GM08714 (cell line): ENCODE measurements around the gene PARP15.
A peak's percentile ranks its signal among the peaks of the same experiment; 100 is the strongest.

Experiments used
- H3K4me3 ChIP-seq: fragments of 200-500 bp; sonication (Bioruptor generic); 2 replicates; pipeline ENCODE4 v1.5.1; 2014; ENCODE audit warnings: mild to moderate bottlenecking, low read length, inconsistent platforms
- ZNF274 ChIP-seq: IDR thresholded peaks from 2 replicates; pipeline ENCODE4 v1.6.1; 2012; ENCODE audit warnings: mild to moderate bottlenecking, low read depth, low read length

PARP15 gene

DNA sequence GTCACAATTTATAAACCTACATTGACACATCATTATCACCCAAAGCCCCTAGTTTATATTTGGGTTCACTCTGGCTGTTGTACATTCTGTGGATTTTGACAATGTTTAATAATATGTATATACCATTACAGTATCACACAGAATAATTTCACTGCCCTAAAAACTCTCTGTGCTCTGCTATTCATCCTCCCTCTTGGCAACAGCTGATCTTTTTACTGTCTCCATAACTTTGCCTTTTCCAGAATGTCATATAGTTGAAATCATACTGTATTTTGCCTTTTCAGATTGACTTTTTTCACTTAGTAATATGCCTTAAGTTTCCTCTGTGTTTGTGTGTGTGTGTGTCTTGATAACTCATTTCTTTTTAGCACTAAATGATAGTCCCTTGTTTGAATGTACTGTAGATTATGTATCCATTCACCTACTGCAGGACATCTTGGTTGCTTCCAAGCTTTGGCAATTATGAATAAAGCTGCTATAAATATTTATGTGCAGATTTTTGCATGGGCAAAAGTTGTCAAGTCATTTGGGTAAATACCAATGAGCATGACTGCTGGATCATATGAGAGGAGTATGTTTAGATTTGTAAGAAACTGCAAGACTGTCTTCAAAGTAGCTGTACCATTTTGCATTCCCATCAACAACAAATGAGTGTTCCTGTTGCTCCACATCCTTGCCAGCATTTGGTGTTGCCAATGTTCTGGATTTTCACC, 9.5 kb downstream of the PARP15 start:
- no peak overlapping the region for H3K4me3 ChIP-seq
- no peak for TF ChIP-seq ZNF274

DNA sequence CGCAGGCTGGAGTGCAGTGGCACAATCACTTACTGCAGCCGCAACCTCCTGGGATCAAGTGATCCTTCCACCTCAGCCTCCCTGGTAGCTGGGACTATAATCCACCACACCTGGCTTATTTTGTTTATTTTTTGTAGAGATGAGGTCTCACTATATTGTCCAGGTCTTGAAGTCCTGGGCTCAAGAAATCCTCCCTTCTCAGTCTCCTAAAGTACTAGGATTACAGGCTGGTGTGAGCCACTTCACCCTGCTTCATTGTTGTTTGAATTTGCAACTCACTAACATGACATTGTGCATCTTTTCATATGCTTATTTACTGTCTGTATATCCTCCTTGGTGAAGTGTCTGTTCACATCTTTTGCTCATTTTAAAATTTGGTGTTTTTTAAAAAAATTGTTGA, 10.1 kb downstream of the PARP15 start:
- no peak overlapping the region for H3K4me3 ChIP-seq
- no peak for TF ChIP-seq ZNF274

DNA sequence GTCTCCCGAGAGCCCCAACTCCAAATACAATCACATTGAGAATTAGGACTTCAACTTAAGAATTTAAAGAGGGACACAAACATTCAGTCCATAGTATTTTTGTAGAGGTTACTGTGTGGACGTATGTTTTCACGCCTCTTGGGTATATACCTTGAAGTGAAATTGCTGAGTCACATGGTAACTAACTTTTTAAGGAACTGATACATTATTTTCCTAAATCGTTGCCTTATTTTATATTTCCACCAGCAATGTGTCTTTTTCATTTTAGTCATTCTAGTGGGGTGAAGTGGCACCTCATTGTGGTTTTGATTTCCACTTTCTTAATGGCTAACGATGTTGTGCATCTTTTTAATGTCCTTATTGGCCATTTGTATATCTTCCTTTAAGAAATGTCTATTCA, 11.8 kb downstream of the PARP15 start:
- no peak for TF ChIP-seq ZNF274

DNA sequence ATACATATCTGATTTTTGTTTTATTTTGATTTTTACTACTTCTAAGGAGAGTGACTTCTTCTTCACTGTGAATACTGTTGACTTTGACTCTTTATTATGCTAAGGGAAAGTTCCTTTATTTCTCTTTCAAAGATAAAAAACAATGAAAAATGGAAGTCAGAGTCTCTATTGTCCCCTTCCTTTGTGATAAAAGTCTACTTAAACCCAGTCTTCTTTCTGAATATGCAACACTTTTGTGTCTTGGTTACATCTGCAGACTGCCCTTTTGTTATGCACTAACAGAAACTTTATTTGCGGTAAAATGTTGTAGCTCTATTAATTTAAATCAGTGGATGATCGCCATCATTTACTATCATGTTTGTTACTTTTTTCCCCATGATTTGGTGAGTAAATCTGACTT, 13.2 kb downstream of the PARP15 start:
- no peak for TF ChIP-seq ZNF274
- H3K4me3 ChIP-seq, result no peak overlapping the region

More for the DNA sequence above, 11.8 kb downstream of the PARP15 start:
- H3K4me3 ChIP-seq, result no peak overlapping the region

DNA sequence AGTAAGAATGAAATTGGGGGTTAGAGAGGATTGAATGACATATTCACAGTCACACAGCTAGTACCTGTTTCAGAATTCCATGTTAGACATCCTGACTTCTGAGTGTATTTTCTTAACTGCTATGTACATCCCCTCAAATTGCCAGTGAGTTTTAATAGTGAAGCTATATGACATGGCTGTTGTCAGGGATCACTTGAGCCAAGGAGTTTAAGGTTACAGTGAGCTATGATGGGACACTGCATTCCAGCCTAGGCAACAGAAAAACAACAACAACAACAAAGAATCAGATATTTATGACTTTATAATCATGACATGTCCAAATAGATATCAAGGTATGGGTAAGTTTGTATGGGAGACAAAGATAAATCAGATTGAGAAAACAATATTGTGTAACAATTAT, 16.6 kb downstream of the PARP15 start:
- no peak for TF ChIP-seq ZNF274
- no peak overlapping the region for H3K4me3 ChIP-seq

DNA sequence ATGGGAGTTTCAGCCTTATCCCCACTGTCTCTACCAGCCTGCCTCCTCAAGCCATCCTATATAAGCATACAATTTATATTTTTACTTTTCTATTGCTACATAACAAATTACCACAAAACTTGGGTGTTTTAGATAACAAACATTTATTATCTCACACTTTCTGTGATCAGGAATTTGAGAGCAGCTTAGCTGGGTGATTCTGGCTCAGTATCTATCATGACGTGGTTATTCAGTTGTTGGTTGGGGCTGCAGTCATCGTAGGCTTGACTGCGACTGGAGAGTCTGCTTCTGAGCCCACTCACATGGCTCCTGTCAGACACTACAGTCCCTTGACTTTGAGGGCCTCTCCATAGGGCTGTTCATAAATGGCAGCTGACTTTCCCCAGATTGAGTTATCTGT, 20.7 kb downstream of the PARP15 start:
- no peak for TF ChIP-seq ZNF274

DNA sequence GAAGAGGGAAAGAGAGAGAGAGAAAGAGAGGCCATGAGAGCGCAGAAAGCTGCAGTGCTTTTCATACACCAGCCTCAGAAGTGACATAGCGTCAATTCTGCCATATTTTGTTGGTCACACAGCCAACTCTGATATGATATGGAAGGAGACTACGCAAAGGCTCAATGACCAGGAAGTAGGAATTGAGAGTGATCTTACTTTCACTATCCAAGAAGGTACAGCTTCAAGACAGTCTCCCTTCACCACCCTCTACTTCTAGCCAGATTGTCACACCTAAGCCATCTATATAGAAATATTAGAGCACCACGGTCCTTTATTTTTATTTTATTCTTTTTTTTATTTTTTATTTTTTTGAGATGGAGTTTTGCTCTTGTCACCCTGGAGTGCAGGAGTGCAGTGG, 21.1 kb downstream of the PARP15 start:
- no peak for TF ChIP-seq ZNF274
- H3K4me3 ChIP-seq, result no peak overlapping the region

More for the DNA sequence above, 20.7 kb downstream of the PARP15 start:
- H3K4me3 ChIP-seq, result no peak overlapping the region

DNA sequence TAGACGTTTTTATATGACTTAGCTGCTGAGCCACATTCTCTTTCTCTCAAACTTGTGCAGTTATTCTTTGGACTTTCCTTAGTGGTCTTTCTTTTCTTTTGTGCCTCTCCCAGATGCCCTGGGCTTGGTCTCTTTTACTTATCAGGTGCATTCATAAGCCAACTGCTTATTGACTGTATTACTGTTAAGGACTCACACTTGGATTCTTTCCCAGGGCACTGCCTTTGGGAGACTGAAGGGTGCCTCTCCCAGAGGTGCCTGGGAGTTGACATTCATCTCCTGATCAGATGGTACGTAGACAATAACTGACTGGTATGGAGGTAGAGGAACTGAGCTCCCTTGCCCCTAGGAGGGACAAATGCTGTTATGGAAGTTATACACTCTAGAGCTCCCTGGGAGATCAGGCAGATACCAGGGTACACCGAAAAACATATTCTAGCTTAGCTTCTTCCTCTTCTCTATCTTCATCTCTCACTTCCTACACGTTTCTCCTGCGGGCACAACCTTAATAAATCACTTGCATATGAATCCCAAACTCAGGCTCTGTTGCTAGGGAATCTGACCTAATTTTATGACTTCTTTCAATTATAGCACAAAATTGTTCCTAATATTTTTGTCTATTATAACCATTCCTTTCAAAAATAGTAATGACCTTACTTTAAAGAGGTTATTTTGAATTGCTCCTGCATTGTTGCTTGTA, 24.7 kb downstream of the PARP15 start:
- no peak overlapping the region for H3K4me3 ChIP-seq
- no peak for TF ChIP-seq ZNF274

DNA sequence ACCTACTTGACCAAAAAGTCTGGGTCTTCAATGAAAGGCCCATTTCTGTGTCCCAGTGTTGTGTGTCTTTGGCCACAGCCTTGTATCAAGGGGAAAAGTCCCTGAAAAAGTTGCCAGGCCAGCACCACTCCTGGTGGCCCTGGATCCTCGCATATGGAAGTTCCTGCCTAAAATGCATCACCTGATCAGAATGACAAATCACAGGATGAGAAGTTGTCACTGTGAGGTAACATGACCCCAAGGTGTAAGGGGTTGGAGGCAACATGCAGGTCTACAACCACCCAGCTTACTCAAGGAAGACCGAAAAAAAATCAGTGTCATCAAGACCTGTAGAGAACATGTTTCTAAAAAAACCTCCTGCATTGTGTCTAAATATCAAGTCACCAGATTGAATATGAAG, 25.6 kb downstream of the PARP15 start:
- no peak for TF ChIP-seq ZNF274
- H3K4me3 ChIP-seq, result no peak overlapping the region

DNA sequence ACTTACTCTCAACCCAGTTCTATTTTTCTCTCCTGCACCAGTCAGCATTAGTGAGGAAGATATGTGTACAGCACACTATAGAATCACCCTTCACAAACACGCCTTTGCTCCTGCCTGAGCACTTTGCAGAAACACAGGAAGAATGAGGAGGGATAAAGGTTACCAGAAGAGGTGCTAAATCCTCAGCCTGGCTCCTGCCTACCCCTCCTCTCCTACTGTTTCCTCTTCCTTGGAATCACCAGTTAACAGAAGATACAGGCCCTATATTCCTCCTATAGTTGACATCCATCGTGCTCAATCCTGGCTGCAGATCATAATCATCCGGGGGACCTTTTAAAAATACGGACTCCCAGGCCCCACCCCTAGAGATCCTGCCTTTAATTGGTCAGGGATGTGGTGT, 28.9 kb downstream of the PARP15 start:
- no peak overlapping the region for H3K4me3 ChIP-seq
- TF ChIP-seq ZNF274, result no peak

DNA sequence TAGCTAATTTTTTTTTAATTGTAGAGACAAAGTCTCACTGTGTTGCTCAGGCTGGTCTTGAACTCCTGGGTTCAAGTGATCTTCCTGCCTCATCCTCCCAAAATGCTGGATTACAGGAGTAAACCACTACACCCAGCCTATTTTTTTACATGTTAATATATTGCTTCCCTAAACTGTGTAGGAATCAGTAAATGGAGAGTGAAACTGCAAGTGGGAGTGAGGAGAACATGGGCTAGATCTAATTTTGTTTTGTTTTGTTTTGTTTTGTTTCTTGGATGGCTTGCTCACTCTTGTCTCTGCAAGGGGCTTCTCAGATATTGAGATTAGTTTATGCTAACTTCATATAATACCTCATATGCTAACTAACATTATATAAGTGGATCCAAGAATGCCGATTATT, 31.5 kb downstream of the PARP15 start:
- H3K4me3 ChIP-seq, result no peak overlapping the region
- no peak for TF ChIP-seq ZNF274

DNA sequence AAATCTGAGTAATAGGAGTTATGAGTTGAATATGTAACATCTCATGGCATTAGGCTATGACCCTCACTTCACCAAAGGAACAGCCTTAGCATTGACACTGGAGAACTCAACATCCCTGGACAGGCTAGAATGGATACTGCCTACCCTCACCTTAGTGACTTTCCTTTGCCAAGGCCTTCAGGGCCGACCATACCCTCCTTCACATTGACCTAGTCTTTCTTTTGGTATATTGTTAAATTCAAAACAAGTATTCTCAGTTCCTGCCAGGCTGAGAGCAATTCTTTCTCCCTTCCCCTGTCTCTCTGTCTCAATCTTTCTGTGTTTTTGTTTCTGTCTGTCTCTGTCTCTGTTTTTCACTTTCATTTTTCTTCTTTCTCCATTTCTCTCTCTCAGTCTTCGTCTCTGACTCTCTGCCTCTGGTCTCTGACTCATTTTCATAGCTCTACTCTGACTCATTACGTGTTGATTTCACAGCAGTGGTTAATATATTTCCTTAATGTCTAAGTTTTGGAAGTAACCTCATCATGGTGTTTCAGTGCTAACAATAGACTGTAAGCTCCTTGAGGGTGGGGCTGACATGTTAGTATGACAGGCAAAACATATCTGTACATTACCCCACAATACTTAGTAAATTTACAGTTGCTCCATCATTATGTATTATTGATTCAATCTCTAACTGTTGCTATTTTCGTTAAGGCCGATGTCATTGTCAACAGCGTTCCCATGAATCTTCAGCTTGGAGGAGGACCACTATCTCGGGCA, 32.5 kb downstream of the PARP15 start:
- TF ChIP-seq ZNF274, result no peak
- peak overlapping the region; percentile 38; the same call in 1 of the 2 replicates for H3K4me3 ChIP-seq

DNA sequence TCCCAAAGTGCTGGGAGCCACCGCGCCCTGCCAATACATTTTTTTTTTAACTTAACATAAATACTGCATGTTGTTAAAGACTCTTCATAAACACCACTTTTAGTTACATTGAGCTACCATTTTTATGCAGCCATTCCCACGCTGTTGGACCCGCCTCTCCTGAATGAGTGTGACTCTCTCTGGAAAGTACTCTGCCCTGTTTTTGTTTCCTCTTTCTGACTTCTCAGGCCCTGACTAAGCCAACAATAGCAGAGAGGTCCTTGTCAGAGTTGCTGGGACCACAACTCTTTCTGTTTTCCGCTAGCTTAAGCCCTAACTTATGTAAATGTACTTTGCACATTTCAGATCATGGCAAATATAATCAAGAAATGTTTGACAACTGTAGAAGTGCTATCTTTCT, 35.2 kb downstream of the PARP15 start:
- TF ChIP-seq ZNF274, result no peak
- H3K4me3 ChIP-seq, result no peak overlapping the region

DNA sequence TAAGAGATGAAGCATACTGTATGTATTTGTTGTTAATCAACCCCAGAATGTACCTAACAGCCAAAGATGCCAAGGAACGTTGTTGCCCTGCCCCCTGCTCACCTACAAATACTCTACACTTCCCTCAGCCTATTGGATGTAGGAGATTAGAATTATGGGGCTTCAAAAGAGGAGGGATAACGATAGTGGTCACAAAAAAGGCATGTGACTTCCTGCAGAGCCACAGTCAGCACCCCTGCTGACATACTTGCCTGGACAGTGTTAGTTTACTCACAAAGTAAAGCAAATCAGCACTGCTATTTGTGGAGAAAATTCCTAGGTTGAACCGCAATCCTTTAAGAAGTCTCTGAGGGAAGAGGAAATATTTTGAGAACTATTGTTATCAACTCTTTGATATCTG, 37.9 kb downstream of the PARP15 start:
- H3K4me3 ChIP-seq, result no peak overlapping the region
- TF ChIP-seq ZNF274, result no peak

DNA sequence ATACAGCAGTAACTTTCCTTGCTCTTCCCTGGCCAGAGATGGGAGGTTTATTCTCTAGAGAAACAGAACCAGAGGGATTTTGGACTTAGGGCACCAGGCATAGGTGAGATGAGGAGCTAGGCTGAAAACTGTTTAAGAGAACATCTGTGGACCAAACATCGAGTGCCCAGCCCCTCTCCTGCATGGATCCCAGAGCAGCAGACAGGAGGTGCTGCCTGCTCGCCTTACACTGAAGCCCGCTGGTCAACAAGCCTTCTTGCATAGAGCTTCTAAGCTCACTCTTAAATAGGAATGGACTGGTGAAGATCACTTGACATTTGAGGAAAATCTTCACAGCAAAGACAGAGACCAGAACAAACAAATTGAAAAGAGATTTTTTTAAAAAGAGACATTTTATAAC, 41.2 kb downstream of the PARP15 start:
- no peak for TF ChIP-seq ZNF274
- no peak overlapping the region for H3K4me3 ChIP-seq
